Osteoblast (primary cell): ENCODE results near the gene PCDHGA12. TPM values are rescaled to one million over a fixed set of nuclear protein-coding genes. Genes with fewer than 3 reads are reported as not detected.
A peak's percentile ranks its signal among the peaks of the same experiment; 100 is the strongest.
"Not testable (repeated sequence)": the region's sequence is repeated elsewhere in the genome, so short reads cannot be mapped to it uniquely, and the experiment has no call there.

Experiments used
- DNase-seq: peaks from one replicate; pipeline ENCODE4 v3.0.0; 2011; ENCODE audit warnings: low spot score, mixed read lengths; ENCODE audit not compliant: insufficient read length; ENCODE audit errors: missing footprints
- H2AFZ ChIP-seq: 2 replicates; pipeline ENCODE4 v1.6.0; 2011; ENCODE audit warnings: mild to moderate bottlenecking, low read length
- H3K27ac ChIP-seq: 2 replicates; pipeline ENCODE4 v1.5.1; 2011; ENCODE audit warnings: mild to moderate bottlenecking, low read depth, low read length, moderate library complexity
- H3K27me3 ChIP-seq: 2 replicates; pipeline ENCODE4 v1.6.0; 2012; ENCODE audit warnings: mild to moderate bottlenecking, control low read depth, inconsistent platforms, low read length, moderate library complexity; ENCODE audit not compliant: insufficient read depth
- H3K36me3 ChIP-seq: 2 replicates; pipeline ENCODE4 v1.5.1; 2011; ENCODE audit warnings: mild to moderate bottlenecking, low read length, control low read depth, moderate library complexity; ENCODE audit not compliant: insufficient read depth
- H3K4me1 ChIP-seq: 2 replicates; pipeline ENCODE4 v1.5.1; 2011; ENCODE audit warnings: mild to moderate bottlenecking, low read length, control low read depth, moderate library complexity; ENCODE audit not compliant: insufficient read depth
- H3K4me2 ChIP-seq: 2 replicates; pipeline ENCODE4 v1.6.0; 2011; ENCODE audit warnings: mild to moderate bottlenecking, low read length; ENCODE audit not compliant: insufficient read depth
- H3K4me3 ChIP-seq: fragments of 200-600 bp; sonication (generic); 3 replicates; pipeline ENCODE4 v1.5.1; 2012; ENCODE audit warnings: mild to moderate bottlenecking, low read length, inconsistent platforms; ENCODE audit not compliant: insufficient read depth
- H3K79me2 ChIP-seq: 2 replicates; pipeline ENCODE4 v1.6.0; 2012; ENCODE audit warnings: mild to moderate bottlenecking, low read length, control low read depth, inconsistent platforms; ENCODE audit not compliant: insufficient read depth
- H3K9me3 ChIP-seq: 2 replicates; pipeline ENCODE4 v1.5.1; 2011; ENCODE audit warnings: low read depth, low read length, control low read depth
- H4K20me1 ChIP-seq: 2 replicates; pipeline ENCODE4 v1.6.0; 2012; ENCODE audit warnings: mild to moderate bottlenecking, low read length, control low read depth; ENCODE audit not compliant: insufficient read depth
- total RNA-seq: library from RNA; depleted of rRNA; stranded (reverse); fragments of >200 nt; gene quantifications from 2 replicates; pipeline ENCODE4 v1.2.3, GENCODE V29; 2012
- TF ChIP-seq, protein P1 (sequence below): IDR thresholded peaks from 2 replicates; pipeline ENCODE4 v1.5.1; 2011; ENCODE audit warnings: mild to moderate bottlenecking, low read depth, low read length, moderate library complexity; ENCODE audit errors: extremely low read depth

Gene PCDHGA12
- total RNA-seq, 1 donor, result 20.6 TPM

DNA sequence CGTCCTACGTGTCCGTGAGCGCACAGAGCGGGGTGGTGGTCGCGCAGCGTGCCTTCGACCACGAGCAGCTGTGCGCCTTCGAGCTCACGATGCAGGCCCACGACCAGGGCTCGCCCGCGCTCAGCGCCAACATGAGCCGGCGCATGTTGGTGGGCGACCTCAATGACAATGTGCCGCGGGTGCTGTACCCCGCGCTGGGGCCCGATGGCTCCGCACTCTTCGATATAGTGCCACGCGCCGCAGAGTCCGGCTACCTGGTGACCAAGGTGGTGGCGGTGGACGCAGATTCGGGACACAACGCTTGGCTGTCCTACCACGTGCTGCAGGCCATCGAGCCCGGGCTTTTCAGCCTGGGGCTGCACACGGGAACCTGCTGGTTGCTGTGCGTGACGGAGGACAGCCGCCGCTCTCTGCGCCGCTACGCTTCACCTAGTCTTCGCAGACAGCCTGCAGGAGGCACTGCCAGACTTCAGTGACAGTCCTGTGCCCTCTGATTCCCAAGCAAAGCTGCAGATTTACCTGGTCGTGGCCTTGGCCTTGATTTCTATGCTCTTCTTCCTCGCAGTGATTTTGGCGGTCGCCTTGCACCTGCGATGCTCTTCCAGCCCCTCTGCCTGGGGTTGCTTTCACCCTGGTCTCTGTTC, 2.4 kb upstream of the PCDHGA12 start:
- peaks cover 30% of the 10 kb centered on the region for H3K79me2 ChIP-seq
- peaks cover 3% of the 10 kb centered on the region for H3K36me3 ChIP-seq
- H4K20me1 ChIP-seq, result no peaks in the 10 kb centered on the region
- H3K9me3 ChIP-seq, result peaks cover 2% of the 10 kb centered on the region
- TF ChIP-seq, protein P1, sequence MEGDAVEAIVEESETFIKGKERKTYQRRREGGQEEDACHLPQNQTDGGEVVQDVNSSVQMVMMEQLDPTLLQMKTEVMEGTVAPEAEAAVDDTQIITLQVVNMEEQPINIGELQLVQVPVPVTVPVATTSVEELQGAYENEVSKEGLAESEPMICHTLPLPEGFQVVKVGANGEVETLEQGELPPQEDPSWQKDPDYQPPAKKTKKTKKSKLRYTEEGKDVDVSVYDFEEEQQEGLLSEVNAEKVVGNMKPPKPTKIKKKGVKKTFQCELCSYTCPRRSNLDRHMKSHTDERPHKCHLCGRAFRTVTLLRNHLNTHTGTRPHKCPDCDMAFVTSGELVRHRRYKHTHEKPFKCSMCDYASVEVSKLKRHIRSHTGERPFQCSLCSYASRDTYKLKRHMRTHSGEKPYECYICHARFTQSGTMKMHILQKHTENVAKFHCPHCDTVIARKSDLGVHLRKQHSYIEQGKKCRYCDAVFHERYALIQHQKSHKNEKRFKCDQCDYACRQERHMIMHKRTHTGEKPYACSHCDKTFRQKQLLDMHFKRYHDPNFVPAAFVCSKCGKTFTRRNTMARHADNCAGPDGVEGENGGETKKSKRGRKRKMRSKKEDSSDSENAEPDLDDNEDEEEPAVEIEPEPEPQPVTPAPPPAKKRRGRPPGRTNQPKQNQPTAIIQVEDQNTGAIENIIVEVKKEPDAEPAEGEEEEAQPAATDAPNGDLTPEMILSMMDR, result no peak
- H2AFZ ChIP-seq, result no peak overlapping the region
- no peak overlapping the region for H3K4me2 ChIP-seq
- H3K4me1 ChIP-seq, result no peaks in the 10 kb centered on the region
- DNase-seq, result no peak
- no peak overlapping the region for H3K4me3 ChIP-seq
- H3K27me3 ChIP-seq, result no peaks in the 10 kb centered on the region
- no peak overlapping the region for H3K27ac ChIP-seq

GRCh38 chr5:141431286-141431685, 979 bp downstream of the PCDHGA12 start:
- no peak for DNase-seq
- Histone ChIP-seq H3K36me3 (peaks cover 3% of the 10 kb centered on the region), H3K4me3 (peak overlapping the region; percentile 65), H3K4me1 (peaks cover 7% of the 10 kb centered on the region), H4K20me1 (no peaks in the 10 kb centered on the region), H3K4me2 (peak overlapping the region; percentile 75), H2AFZ (peak overlapping the region; percentile 59), H3K9me3 (peaks cover 2% of the 10 kb centered on the region), H3K79me2 (peaks cover 44% of the 10 kb centered on the region), H3K27me3 (no peaks in the 10 kb centered on the region), H3K27ac (peak overlapping the region; percentile 46)
- TF ChIP-seq, protein P1, result no peak

DNA sequence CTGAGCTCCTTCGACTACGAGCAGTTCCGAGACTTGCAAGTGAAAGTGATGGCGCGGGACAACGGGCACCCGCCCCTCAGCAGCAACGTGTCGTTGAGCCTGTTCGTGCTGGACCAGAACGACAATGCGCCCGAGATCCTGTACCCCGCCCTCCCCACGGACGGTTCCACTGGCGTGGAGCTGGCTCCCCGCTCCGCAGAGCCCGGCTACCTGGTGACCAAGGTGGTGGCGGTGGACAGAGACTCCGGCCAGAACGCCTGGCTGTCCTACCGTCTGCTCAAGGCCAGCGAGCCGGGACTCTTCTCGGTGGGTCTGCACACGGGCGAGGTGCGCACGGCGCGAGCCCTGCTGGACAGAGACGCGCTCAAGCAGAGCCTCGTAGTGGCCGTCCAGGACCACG, 2.0 kb downstream of the PCDHGA12 start:
- not testable (repeated sequence) for H3K9me3 ChIP-seq, H2AFZ ChIP-seq, DNase-seq, H3K27ac ChIP-seq, H4K20me1 ChIP-seq, H3K27me3 ChIP-seq, H3K36me3 ChIP-seq
- H3K4me3 ChIP-seq, result peak overlapping the region; percentile 43
- peaks cover 46% of the 10 kb centered on the region for H3K79me2 ChIP-seq
- H3K4me1 ChIP-seq, result peaks cover 17% of the 10 kb centered on the region
- H3K4me2 ChIP-seq, result peak overlapping the region; percentile 75

DNA sequence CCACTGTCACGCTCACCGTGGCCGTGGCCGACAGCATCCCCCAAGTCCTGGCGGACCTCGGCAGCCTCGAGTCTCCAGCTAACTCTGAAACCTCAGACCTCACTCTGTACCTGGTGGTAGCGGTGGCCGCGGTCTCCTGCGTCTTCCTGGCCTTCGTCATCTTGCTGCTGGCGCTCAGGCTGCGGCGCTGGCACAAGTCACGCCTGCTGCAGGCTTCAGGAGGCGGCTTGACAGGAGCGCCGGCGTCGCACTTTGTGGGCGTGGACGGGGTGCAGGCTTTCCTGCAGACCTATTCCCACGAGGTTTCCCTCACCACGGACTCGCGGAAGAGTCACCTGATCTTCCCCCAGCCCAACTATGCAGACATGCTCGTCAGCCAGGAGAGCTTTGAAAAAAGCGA, 2.4 kb downstream of the PCDHGA12 start:
- H3K79me2 ChIP-seq, result peaks cover 42% of the 10 kb centered on the region
- H3K4me1 ChIP-seq, result peaks cover 19% of the 10 kb centered on the region
- not testable (repeated sequence) for H3K27me3 ChIP-seq, H3K36me3 ChIP-seq, DNase-seq, H3K4me3 ChIP-seq, H2AFZ ChIP-seq, H3K27ac ChIP-seq, H4K20me1 ChIP-seq, H3K9me3 ChIP-seq
- H3K4me2 ChIP-seq, result peak overlapping the region; percentile 47

DNA sequence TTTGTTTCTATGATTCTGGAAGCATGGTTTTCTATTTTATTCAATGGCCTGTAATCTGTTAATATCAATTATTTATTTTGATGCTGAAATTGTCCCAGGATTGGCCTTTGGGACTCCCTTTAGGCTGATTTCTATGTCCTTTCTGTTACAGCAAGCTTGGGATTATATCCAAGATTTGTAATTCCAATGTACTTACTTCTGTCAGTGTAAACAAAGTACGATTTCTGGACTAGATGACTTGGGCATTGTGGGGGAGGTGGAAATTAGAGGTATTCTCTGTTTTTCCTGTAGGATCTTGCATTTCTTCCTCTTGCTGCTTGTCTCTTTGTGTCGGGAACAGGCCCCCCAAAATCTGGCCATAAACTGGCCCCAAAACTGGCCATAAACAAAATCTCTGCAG, 3.7 kb downstream of the PCDHGA12 start:
- peaks cover 43% of the 10 kb centered on the region for H3K79me2 ChIP-seq
- H3K27ac ChIP-seq, result no peak overlapping the region
- peak overlapping the region; percentile 27 for H3K4me3 ChIP-seq
- no peaks in the 10 kb centered on the region for H4K20me1 ChIP-seq
- DNase-seq, result no peak
- H3K4me2 ChIP-seq, result peak overlapping the region; percentile 44
- peaks cover 19% of the 10 kb centered on the region for H3K4me1 ChIP-seq
- no peaks in the 10 kb centered on the region for H3K27me3 ChIP-seq
- no peak overlapping the region for H2AFZ ChIP-seq
- no peaks in the 10 kb centered on the region for H3K9me3 ChIP-seq
- TF ChIP-seq, protein P1, result no peak
- H3K36me3 ChIP-seq, result no peaks in the 10 kb centered on the region
